SKM-1 (cell line): Measurements from ENCODE around the gene C19orf81.

Source experiments
- DNase-seq: peaks from one replicate; lab custom pipeline; 2025; ENCODE audit not compliant: unreplicated experiment; lab: John Stamatoyannopoulos, UW

The C19orf81 gene

DNA sequence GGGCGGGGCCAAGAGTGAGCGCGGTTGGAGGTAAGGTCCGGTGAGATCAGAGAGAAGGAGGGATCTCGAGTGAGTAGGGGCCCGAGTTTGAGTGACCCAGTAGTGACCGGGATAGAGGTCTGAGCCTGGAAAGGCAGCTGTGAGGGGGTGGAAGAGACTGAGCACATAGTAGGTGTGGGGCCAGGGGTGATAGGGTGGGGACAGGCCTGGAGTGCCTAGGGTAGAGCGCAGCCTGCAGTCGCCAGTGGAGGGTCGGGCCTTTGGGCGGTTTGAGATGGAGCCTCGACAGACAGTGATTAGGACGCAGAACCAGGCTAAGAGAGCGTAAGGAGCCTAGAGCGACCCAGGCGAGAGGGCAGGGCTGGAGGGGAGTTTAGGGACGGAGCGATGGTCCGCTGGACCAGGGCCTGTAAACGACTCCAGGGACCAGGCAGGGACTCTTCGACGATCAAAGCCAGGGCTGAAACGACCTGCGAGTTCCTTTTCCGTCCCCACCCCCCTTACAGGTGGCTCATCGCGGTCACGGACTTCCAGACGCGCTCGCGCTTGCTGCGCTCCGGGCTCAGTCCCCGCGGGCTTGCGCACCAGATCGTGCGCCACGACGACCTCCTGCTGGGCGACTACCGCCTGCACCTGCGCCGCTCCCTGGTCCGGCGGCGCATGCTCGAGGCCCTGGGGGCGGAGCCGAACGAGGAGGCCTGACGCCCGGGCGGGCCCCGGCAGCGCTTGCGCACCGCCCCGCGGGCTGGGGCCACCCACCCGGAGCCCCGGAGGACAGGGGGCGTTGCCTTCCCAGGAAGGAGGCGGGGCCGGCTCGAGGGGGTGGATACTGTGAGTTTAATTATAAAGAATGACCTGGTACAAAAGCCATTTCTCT lies 9.4 kb downstream of the C19orf81 start:
- DNase-seq, result peak; percentile 34

DNA sequence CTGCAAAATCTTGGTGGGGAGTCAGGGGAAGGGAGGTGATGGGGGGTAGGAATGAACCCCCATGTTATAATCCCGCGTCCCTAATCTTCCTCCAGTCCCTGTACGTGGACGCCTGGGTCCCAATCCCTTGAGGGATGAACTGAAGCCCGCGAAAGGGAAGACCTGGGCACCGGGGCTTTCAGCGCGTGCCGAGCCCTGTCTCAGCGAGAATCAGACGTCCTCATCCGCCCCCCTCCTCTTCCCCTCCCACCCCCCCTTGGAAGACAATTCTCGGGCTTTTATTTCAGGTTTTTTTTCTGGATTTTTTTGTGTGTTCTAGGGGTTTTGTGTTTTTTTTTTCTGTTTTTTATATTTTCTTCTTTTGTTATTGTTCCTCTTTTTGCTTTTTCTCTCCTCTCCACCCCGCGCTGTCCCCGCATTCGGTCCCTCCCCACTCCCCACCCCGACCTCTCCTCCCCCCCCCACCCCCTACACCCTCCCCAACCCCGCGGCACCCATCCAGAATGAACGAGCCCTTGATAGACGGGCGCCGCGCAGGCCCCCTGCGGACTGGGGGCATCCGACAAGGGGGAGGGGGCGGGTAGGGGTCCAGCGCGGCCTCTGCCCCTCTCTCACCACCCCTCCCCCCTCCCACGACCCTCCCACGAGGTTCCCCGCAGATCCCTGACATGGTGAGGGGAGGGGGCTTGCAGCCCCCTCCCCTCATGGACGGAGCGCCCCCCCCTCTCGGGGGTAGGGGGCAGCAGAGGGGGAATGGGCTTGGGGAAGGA lies 10.3 kb downstream of the C19orf81 start:
- no peak for DNase-seq

DNA sequence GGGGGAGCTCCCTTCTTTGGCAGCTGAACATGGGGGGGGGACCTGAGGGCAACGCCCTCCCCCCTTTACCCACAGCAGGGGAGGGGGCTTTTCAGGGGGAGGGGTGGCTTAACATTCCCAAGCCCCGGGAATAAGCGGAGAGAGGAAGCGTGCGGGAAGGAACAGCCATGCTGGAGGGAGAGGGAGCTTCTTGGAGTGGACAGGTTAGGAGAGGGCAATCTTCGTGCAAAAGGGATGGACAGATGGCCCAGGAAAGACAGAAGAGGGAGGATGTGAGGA lies 10.8 kb downstream of the C19orf81 start:
- no peak for DNase-seq

DNA sequence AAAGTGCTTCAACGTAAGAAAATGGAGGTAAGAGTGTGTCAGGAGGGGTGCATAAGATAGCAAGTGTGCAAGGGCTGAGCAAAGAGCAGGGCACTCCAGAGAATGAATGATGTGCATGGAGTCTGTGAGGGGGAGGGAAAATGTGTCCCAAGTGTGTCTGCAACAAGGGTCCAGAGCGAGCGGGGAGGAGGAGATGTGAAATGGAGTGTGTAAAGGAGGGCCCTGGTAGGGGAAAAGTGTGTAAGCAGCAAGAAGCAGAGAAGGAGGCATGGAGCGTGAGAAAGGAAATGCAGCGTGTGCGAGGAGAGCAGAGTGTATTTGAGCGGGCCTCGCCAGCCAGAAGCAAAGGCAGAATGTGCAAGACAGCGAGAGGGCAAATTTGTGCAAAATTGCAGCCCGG lies 11.8 kb downstream of the C19orf81 start:
- no peak for DNase-seq

DNA sequence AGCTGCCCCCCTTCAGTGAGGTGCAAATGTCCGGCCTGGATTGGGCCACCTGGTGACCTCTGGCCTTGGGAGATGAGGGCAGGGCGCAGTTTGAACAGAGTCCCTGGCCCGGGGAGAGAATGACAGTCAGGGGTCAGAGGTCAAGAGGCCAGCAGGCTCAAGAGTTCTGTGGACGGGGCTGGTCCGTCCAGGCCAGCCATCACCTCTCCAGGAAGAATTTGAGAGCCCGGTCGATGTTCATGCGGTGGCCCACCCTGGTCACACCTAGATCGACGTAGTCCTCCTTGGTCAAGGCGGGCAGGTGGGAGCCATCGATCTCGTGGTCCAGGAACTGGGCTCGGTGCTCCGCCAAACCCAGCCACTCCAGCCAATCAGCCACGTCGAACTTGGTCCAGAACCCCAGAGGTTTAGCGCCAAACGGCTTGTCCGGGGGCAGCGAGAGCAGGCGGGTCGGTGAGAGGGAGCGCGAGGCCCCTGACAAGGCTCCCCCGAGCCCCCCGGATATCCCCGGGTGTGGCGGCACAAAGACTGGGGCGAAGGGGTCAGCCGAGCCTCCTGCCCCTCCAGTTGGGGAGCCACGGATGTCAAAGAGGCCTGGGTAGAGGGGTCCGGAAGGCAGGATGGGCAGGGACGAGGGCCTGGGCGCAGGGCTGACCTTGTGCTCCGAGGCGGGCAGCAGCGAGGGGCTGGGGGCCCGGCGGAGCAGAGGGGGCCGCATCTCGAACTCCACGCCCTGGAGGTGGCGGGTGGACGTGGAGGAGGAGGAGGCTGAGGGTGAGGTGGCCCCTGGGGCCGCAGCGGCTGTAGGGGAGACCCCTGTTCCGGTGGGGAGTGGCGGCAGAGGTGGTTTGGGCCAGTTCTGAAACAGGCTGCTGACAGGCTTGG lies 12.8 kb downstream of the C19orf81 start:
- no peak for DNase-seq

DNA sequence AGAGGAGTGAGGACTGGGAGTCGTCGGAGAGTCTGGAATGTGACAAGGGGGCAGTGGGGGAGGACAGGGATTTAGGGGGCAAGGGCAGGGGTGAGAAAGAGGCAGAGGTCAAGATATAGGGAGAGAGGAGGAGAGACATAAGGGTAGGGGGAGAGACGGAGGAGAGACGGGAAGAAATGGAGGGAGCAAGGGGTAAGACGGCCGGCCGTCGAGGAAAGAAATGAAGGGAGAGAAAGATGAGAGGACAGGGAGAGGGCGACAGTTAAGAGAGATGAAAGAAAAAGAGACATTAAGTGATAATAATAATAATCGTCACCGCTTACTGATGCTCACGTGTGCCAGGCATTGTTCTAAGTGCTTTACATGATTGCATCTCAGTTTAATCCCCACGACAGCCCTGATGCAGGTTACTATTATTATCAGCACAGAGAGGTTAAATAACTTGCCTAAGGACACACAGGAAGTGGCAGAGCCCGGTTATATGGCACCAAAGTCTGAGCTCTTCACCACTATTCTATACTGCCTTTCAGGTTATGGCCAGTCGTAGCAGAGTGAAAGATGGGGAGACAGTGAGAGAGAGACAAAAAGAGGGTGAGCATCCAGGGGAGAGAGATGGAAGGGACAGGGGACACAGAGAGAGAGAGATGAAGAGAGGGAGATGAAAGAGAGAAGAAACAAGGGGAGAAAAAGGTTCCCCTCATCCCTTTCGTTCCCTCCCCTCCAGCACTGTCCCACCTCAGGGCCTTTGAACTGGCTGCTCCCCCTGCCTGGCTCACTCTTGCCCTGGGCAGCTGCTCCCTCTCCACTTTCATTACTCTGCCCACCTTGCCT lies 13.6 kb downstream of the C19orf81 start:
- DNase-seq, result no peak

DNA sequence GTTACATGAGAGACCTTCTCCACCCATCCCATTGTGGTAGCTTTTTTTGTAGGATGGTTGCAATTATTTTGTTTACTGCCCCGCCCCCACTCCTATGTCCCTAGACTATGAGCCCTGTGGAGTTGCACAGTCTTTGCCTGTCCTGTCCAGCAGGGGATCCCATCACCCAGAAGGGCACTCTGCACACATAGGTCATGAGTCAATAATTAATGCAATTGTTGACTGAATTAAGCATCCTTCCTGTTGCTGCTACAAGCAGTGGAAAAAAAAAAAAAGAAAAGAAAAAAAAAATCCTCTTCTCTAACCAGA lies 14.2 kb downstream of the C19orf81 start:
- DNase-seq, result no peak

DNA sequence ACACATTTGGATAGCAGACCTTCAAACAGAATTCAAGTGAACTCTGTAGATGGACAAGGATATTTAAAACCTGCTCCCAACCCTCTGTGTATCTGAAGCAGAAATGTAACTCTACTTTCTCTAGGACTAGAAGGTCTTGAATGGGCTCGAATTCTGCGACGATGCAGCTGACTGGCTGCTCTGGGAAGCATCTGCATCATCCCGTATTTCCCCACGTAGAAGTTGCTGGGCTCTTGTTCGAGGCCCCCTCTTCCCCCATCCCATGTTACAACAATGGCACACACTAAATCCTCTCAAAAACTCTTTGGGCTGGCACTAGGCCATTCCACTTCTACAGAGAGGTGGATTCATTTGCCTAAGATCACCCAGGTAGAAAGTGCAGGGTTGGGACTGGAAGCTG lies 15.0 kb downstream of the C19orf81 start:
- DNase-seq, result no peak

DNA sequence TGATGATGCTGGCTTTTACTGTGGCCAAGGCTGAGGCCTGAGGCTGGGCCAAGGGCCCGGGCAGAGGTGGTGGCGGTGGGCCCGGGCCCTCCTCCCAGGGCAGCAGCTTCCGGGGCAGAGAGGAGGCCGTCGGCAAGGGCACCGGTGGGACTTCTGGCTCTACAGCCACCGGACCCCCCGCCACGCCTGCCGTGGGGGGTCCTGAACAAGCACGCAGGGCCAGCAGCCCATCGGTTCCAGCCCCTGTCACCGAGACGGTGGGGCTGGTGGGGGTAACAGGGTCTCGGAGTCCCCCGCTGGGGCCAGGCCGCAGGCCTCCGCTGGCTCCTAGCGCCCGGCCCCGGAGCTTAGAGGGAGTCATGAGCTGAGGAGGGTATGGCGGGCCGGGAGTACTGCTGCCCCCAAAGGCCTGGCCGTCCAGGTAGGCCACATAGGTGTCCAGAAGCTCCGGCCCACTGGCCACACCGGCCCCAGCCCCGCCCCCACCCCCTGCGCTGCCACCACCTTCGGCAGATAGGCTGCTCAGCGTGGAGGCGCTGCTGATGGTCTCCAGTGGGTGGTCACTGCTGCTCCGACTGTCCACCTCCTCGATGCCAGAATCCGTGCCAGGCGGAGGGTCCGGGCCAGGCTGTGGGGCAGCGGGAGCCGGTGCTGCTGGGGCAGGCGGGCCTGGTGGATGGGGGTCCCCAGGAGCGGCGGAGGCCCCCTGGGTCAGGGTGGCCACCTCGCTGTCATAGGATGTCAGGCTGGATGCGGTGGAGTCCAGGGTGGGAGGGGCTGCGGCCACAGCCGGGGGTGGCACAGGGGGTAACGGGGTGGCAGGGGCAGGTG lies 17.3 kb downstream of the C19orf81 start:
- DNase-seq, result no peak

DNA sequence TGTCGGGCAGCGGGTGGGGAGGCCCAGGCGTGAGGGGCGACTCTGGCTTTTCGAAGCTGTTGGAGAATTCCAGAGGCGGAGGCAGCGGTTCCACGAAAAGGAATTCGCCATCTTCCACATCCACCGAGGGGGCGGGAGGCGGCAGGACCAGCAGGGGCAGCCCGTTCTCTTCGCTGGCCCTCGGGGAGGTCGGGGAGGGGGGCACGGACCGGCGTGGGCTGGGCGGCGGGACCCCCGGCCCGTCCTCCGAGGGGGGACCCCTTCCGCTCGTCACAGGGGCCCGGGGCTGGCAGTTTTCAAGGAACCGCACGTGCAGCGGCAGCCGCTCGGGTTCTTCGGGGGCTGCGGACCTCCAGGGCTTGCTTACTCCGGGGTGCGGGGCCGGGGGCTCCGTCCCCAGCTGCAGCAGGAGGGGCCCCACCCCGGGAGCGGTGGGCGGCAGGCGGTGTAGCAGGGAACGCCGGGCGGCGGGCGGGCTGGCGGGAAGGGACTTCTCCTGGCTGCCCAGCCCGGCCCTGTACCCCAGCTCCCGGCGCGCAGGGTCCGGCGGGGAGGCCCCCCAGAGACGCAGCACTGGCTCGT lies 18.0 kb downstream of the C19orf81 start:
- no peak for DNase-seq

DNA sequence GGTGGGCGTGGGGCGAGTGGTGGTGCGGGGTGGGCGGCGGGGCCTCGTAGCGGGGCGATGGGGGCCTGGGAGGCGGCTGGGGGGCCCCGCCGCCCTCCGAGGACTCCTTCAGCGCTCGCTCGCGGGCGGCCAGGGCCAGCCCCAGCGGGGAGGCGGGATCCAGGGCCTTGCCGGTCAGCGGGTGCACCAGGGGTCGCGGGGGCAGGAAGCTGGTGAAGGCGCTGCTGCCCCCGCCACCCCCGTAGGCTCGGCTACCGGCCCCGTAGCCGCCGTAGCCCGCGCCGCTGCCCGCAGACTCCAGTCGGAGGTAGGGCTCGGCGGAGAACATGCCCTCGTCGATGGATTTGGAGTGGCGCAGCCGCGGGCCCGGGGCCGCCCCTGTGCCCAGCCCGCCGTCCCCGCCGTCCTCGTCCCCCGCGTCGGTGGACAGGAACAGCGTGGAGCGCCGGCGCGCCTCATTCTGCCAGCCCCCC lies 18.6 kb downstream of the C19orf81 start:
- DNase-seq, result no peak

DNA sequence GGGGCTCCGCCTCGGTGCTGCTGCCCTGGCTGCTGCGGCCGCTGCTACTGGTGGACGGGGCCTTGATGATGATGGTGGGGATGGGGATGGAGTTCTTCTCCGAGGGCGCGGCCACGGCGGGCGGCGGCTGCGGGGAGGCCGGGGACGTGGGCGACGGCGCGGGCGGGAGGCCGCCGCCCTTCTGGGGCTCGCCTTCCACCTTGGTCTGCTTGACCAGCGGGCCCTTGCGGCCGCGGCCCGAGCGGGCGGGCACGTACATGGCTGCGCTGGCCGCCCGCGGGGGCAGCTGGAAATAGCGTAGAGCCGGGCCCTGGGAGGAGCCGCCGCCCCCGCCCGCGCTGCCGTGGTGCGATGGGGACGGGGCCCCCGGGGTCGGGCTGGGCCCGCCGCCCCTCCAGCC lies 19.2 kb downstream of the C19orf81 start:
- DNase-seq, result no peak

DNA sequence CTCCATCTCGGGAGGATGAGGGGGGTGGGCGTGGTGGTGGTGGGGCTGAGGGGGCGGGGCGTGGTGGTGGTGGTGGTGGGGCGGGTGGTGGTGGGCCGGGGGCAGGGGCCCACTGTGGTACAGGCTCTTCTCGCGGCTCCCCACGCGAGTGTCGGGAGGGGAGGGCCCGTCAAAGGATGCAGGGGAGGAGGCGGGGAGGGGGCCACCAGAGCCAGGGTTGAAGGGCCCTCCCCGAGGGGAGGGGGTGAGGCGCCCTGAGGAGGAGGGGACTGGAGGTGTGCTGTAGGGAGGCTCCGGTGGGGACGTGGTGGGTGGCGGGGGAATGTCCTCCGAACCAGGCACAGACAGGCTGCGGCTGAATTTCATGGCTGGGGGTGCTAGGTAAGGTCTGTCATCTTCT lies 19.6 kb downstream of the C19orf81 start:
- DNase-seq, result no peak

DNA sequence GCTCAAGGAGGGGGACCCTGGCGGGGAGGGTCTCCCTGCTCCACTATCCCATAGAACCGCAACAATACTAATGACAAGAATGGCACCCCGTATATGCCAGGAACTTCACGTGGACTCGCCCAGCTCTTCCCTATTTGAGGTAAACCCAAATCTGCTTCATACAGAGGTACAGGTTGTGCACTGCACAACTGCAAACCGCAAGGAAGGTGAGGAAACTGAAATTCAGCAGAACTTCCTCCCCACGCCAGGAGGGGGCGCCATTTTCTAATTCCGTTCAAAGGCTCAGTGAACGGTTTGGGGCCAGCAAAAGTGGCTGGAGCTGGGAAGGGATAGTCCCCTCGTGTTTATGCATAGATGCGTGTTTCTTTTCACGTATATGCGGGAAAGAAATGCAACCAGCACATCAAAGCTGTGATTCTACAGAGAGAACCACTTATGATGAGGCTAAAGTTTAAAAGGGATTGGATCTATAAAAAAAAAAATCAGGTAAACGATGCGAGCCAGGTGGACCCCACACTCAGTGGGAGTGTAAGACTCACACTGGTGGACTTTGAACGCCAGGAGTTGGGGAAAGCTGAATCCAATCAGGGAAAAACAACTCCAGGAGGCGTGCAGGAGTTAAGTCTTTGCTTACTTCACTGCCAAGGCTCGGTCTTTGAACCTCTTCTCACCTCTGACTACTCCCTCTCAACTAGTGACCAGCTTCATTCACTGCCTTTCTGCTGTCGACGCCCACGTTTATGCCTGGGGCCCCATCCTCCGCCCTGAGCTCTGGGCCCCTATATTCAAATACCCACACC lies 20.3 kb downstream of the C19orf81 start:
- DNase-seq, result peak; percentile 16

DNA sequence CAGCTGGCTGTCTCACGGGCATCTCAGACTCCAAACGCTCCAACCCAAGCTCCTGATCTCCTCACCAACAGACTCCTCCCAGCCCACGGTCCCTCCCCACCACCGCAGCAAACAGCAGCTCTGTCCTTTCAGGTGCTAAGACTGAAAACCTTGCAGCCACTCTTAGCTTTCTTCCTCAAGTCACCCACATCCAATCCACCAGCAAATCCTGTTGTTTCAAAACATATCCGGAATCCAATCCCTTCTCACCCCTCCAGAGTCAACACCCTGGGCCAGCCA lies 20.8 kb downstream of the C19orf81 start:
- no peak for DNase-seq

DNA sequence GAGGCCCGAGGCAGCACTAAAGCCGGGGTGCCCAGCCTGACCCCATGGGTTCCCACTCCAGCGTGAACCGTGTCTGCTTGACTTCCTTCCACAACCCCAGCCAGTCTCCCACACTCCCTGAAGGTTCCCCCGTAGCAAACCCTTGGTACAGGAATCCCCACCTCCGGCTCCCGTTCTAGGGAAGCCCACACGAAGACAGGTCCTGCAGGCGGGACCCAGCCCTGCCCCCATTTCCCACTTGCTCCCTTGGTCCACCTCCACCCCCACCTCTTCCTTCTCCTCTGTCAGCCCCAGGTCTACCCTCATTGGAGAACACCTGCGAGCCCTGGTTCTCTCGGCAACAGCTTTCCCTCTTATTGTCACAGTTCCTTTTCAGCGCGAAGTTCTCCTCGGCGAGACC lies 23.9 kb downstream of the C19orf81 start:
- no peak for DNase-seq

DNA sequence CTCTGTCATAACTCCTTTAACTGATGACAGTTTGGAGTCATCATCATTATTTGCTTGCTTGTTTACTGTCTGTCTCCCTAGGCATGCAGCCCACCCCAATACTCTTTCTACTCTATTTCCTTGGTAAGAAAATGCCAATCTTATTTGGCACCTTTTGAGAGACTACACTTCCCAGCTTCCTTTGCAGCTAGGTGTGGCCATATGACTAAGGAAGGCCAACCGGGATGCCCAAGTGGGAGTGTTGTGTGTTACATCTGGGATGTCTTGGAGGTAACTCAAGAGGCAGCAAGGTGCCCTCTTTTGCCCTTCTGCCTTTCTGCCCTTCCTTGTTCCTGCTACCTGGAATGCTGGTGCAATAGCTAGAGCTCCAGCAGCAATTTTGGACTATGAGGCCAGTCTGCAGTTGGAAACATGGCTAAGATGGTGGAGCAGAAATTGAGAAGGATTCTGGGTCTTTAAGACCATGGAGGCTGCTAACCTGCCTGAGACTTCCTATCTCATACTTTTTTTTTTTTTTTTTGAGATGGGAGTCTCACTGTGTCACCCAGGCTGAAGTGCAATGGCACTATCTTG lies 27.5 kb downstream of the C19orf81 start:
- no peak for DNase-seq

DNA sequence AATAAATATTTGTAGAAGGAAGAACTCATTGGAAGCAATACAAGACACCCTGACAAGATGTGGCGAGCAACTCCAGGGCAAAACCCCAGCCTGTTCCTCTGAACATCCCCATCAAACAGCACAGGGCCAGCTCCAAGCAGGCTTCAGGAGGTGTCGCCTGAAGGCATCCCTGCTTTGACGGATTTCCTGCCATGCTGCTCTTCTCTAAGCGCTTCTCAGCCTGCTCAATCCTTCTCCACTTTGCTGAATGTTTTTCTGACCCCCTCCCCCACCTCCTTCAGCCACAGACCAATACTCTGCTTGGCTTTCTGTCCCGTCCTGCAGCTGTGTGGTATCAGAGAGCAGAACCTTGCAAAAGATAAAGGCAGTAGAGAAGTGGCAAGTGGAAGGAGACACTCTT lies 28.4 kb downstream of the C19orf81 start:
- DNase-seq, result no peak

DNA sequence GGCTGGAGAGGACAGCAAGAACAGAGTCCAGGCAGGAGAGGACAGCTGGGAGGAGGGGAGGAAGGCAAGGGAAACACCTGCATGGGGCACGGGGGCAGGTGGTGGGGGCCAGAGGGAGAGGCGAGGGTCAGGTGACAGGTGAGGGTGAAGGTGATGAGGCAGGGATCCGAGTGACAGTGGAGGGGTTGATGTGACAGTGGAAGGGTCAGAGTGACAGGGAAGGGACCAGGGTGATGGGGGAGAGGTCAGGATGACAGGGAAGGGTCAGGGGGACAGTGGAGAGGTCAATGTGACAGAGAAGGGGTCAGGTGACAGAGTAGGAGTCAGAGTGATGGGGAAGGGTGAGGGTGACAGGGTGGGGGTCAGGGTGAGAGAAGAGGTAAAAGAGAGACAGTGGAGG lies 29.1 kb downstream of the C19orf81 start:
- DNase-seq, result no peak
